ENCODE measurements around the gene MZB1. TPM values are rescaled to one million over a fixed set of nuclear protein-coding genes. Genes with fewer than 3 reads are reported as not detected.

MZB1 gene
- total and polyA plus RNA-seq, 4 donors, result 1.8 to 23.7 (median 1.8) TPM

DNA sequence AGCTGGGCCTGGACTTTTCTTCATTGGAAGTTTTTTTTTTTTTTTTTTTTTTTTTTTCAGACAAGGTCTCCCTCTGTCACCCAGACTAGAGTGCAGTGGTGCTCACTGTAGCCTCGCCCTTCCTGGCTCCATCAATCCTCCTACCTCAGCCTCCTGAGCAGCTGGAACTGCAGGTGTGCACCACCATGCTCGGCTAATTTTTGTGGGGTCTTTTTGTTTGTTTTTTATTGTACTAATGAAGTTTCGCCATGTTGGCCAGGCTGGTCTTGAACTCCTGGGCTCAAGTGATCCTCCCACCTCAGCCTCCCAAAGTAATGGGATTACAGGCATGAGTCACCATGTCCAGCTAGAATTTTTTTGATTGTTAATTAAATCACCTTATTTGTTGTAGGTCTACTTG is 46.0 kb upstream of the MZB1 start:
- Histone ChIP-seq H3K36me3 (ENCODE audit: control insufficient read depth in 4 of 4, insufficient read depth in 3 of 4, low read depth in 1 of 4, low read length in 3 of 4) (no peaks in the 10 kb centered on the region), H3K4me1 (ENCODE audit: control insufficient read depth in 4 of 4, insufficient read depth in 4 of 4, low read length in 3 of 4) (peaks cover 0 to 11% (median 2%) of the 10 kb centered on the region in 4 donors), H3K9me3 (ENCODE audit: control insufficient read depth in 4 of 4, low read length in 3 of 4) (no peaks in the 10 kb centered on the region), H3K27ac (ENCODE audit: low read depth in 1 of 2, low read length in 2 of 2) (no peak overlapping the region), H3K9ac (ENCODE audit: low read depth in 1 of 2, low read length in 2 of 2) (no peak overlapping the region), H3K27me3 (ENCODE audit: control insufficient read depth in 4 of 4, insufficient read depth in 4 of 4, low read length in 3 of 4) (no peaks in the 10 kb centered on the region), H3K4me3 (ENCODE audit: low read depth in 1 of 3, low read length in 3 of 3) (no peak overlapping the region)
- DNase-seq (ENCODE audit: low spot score), result no peak
- TF ChIP-seq, protein P1, sequence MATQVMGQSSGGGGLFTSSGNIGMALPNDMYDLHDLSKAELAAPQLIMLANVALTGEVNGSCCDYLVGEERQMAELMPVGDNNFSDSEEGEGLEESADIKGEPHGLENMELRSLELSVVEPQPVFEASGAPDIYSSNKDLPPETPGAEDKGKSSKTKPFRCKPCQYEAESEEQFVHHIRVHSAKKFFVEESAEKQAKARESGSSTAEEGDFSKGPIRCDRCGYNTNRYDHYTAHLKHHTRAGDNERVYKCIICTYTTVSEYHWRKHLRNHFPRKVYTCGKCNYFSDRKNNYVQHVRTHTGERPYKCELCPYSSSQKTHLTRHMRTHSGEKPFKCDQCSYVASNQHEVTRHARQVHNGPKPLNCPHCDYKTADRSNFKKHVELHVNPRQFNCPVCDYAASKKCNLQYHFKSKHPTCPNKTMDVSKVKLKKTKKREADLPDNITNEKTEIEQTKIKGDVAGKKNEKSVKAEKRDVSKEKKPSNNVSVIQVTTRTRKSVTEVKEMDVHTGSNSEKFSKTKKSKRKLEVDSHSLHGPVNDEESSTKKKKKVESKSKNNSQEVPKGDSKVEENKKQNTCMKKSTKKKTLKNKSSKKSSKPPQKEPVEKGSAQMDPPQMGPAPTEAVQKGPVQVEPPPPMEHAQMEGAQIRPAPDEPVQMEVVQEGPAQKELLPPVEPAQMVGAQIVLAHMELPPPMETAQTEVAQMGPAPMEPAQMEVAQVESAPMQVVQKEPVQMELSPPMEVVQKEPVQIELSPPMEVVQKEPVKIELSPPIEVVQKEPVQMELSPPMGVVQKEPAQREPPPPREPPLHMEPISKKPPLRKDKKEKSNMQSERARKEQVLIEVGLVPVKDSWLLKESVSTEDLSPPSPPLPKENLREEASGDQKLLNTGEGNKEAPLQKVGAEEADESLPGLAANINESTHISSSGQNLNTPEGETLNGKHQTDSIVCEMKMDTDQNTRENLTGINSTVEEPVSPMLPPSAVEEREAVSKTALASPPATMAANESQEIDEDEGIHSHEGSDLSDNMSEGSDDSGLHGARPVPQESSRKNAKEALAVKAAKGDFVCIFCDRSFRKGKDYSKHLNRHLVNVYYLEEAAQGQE (IDR thresholded peaks at IDR 0.05), result no peak
- TF ChIP-seq TAF1 (conservative IDR thresholded peaks at IDR 0.05), result no peak
- no peak for TF ChIP-seq NR2F2 (IDR thresholded peaks at IDR 0.05)
- no peak for TF ChIP-seq FOXA2 (IDR thresholded peaks at IDR 0.05)
- TF ChIP-seq, protein P2, sequence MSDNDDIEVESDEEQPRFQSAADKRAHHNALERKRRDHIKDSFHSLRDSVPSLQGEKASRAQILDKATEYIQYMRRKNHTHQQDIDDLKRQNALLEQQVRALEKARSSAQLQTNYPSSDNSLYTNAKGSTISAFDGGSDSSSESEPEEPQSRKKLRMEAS (IDR thresholded peaks at IDR 0.05), result no peak
- no peak for TF ChIP-seq GABPA (IDR thresholded peaks at IDR 0.05 in 1 of 2, conservative IDR thresholded peaks at IDR 0.05 in 1 of 2)
- no peak for TF ChIP-seq RXRA (IDR thresholded peaks at IDR 0.05)
- no peak for TF ChIP-seq EGR1 (IDR thresholded peaks at IDR 0.05; ENCODE audit: low read depth in 2 of 2)
- TF ChIP-seq, protein P3, sequence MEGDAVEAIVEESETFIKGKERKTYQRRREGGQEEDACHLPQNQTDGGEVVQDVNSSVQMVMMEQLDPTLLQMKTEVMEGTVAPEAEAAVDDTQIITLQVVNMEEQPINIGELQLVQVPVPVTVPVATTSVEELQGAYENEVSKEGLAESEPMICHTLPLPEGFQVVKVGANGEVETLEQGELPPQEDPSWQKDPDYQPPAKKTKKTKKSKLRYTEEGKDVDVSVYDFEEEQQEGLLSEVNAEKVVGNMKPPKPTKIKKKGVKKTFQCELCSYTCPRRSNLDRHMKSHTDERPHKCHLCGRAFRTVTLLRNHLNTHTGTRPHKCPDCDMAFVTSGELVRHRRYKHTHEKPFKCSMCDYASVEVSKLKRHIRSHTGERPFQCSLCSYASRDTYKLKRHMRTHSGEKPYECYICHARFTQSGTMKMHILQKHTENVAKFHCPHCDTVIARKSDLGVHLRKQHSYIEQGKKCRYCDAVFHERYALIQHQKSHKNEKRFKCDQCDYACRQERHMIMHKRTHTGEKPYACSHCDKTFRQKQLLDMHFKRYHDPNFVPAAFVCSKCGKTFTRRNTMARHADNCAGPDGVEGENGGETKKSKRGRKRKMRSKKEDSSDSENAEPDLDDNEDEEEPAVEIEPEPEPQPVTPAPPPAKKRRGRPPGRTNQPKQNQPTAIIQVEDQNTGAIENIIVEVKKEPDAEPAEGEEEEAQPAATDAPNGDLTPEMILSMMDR (IDR thresholded peaks at IDR 0.05; ENCODE audit: low read depth, low read length, missing input control), result no peak
- TF ChIP-seq JUND (IDR thresholded peaks at IDR 0.05), result no peak
- no peak for TF ChIP-seq FOXA1 (IDR thresholded peaks at IDR 0.05)
- TF ChIP-seq, protein P4, sequence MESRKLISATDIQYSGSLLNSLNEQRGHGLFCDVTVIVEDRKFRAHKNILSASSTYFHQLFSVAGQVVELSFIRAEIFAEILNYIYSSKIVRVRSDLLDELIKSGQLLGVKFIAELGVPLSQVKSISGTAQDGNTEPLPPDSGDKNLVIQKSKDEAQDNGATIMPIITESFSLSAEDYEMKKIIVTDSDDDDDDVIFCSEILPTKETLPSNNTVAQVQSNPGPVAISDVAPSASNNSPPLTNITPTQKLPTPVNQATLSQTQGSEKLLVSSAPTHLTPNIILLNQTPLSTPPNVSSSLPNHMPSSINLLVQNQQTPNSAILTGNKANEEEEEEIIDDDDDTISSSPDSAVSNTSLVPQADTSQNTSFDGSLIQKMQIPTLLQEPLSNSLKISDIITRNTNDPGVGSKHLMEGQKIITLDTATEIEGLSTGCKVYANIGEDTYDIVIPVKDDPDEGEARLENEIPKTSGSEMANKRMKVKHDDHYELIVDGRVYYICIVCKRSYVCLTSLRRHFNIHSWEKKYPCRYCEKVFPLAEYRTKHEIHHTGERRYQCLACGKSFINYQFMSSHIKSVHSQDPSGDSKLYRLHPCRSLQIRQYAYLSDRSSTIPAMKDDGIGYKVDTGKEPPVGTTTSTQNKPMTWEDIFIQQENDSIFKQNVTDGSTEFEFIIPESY (IDR thresholded peaks at IDR 0.05), result no peak
- TF ChIP-seq HNF4A (conservative IDR thresholded peaks at IDR 0.05), result no peak
- WGBS, result 95% methylated on average over 3 of the region's 3 CpGs

DNA sequence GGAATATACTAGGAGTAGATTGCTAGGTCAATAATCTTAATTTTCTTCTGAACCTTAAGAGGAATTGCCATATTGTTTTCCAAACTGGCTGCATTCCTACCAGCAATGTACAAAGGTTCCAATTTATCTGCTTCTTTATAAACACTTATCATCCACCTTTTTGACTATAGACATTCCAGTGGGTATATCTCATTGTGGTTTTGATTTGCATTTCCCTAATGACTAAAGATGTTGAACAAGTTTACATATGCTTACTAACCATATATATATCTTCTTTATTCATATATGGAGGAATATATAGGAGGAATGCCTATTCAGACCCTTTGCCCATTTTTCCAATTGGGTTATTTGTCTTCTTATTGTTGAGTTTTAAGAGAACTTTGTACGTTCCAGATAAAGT is 42.0 kb upstream of the MZB1 start:
- 90% methylated on average over 1 of the region's 1 CpG for WGBS
- no peak overlapping the region for H3K27ac ChIP-seq (ENCODE audit: low read depth in 1 of 2, low read length in 2 of 2)
- TF ChIP-seq HNF4A (conservative IDR thresholded peaks at IDR 0.05) (no peak), EGR1 (IDR thresholded peaks at IDR 0.05; ENCODE audit: low read depth in 2 of 2) (no peak)
- TF ChIP-seq, protein P4 (IDR thresholded peaks at IDR 0.05), result no peak
- H3K4me3 ChIP-seq (ENCODE audit: low read depth in 1 of 3, low read length in 3 of 3), result no peak overlapping the region
- DNase-seq (ENCODE audit: low spot score), result no peak
- no peaks in the 10 kb centered on the region for H3K36me3 ChIP-seq (ENCODE audit: control insufficient read depth in 4 of 4, insufficient read depth in 3 of 4, low read depth in 1 of 4, low read length in 3 of 4)
- H3K9me3 ChIP-seq (ENCODE audit: control insufficient read depth in 4 of 4, low read length in 3 of 4), result no peaks in the 10 kb centered on the region
- H3K27me3 ChIP-seq (ENCODE audit: control insufficient read depth in 4 of 4, insufficient read depth in 4 of 4, low read length in 3 of 4), result no peaks in the 10 kb centered on the region
- H3K4me1 ChIP-seq (ENCODE audit: control insufficient read depth in 4 of 4, insufficient read depth in 4 of 4, low read length in 3 of 4), result no peaks in the 10 kb centered on the region
- no peak overlapping the region for H3K9ac ChIP-seq (ENCODE audit: low read depth in 1 of 2, low read length in 2 of 2)
